Measurements from ENCODE around the gene DPYD. TPM values are rescaled to one million over a fixed set of nuclear protein-coding genes. Genes with fewer than 3 reads are reported as not detected.

The DPYD gene
- total RNA-seq, 1 donor from 2014 or later = 12.6 TPM

- intact Hi-C loops (cut with micrococcal nuclease) = no loop called here
- Mint-ChIP-seq H3K4me1 (peaks cover 18% of the 10 kb centered on the region), H3K27me3 (no peaks in the 10 kb centered on the region), H3K4me3 (no peak overlapping the region), H3K27ac (no peak overlapping the region), H3K36me3 (ENCODE audit: low read depth) (no peaks in the 10 kb centered on the region), H3K9me3 (no peaks in the 10 kb centered on the region)
- DNase-seq (no peak), ATAC-seq (ENCODE audit: low read depth) (no peak)
- TF ChIP-seq, protein P1, sequence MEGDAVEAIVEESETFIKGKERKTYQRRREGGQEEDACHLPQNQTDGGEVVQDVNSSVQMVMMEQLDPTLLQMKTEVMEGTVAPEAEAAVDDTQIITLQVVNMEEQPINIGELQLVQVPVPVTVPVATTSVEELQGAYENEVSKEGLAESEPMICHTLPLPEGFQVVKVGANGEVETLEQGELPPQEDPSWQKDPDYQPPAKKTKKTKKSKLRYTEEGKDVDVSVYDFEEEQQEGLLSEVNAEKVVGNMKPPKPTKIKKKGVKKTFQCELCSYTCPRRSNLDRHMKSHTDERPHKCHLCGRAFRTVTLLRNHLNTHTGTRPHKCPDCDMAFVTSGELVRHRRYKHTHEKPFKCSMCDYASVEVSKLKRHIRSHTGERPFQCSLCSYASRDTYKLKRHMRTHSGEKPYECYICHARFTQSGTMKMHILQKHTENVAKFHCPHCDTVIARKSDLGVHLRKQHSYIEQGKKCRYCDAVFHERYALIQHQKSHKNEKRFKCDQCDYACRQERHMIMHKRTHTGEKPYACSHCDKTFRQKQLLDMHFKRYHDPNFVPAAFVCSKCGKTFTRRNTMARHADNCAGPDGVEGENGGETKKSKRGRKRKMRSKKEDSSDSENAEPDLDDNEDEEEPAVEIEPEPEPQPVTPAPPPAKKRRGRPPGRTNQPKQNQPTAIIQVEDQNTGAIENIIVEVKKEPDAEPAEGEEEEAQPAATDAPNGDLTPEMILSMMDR (IDR thresholded peaks at IDR 0.05) = no peak
- ChIA-PET CTCF (no interaction called here), POLR2A (no interaction called here)
These were observed 133.6 kb downstream of the DPYD start for GRCh38 chr1:97787231-97787630.

GRCh38 chr1:97784661-97785060, 136.2 kb downstream of the DPYD start:
- no peak for DNase-seq
- intact Hi-C loops (cut with micrococcal nuclease) = no loop called here
- no peak for ATAC-seq (ENCODE audit: low read depth)
- ChIA-PET POLR2A (no interaction called here), CTCF (no interaction called here)
- Mint-ChIP-seq H3K36me3 (ENCODE audit: low read depth) (no peaks in the 10 kb centered on the region), H3K27me3 (no peaks in the 10 kb centered on the region), H3K4me3 (no peak overlapping the region), H3K9me3 (no peaks in the 10 kb centered on the region), H3K27ac (no peak overlapping the region), H3K4me1 (peaks cover 19% of the 10 kb centered on the region)
- TF ChIP-seq, protein P1 (IDR thresholded peaks at IDR 0.05) = no peak

GRCh38 chr1:97783751-97784150, 137.1 kb downstream of the DPYD start:
- TF ChIP-seq, protein P1 (IDR thresholded peaks at IDR 0.05) = no peak
- no peaks in the 10 kb centered on the region for H3K36me3 Mint-ChIP-seq (ENCODE audit: low read depth)
- ChIA-PET POLR2A (no interaction called here), CTCF (no interaction called here)
- no peaks in the 10 kb centered on the region for H3K27me3 Mint-ChIP-seq
- H3K27ac Mint-ChIP-seq = no peak overlapping the region
- H3K4me3 Mint-ChIP-seq = no peak overlapping the region
- peaks cover 19% of the 10 kb centered on the region for H3K4me1 Mint-ChIP-seq
- ATAC-seq (ENCODE audit: low read depth) (no peak), DNase-seq (no peak)
- H3K9me3 Mint-ChIP-seq = no peaks in the 10 kb centered on the region
- intact Hi-C loops (cut with micrococcal nuclease) = no loop called here

DNA sequence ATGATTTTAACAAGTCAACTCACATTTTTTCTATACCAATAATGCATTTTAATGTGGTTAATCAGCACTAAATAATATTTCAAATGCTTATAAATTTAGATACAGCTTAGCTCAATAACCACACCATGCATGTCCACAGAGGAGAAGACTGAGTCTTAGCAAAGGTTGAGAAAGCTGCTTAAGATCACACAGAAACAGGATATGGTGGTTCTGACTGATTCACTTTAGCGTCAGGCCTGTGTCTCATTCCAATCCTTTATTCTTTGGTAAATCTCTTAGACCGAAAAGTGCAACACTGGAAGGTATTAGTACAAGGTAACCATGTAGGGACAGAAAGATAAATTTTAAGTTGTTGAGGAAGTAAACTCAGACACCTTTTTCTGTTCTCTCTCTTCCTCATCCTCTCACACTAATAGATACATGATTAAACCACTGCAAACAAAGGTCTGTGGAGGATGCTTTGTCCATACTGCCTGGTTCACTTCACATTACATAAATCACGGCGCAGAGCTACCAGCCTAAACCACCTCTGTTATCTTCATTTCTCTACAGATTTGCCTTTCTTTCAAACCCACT, 139.0 kb downstream of the DPYD start:
- POLR2A ChIA-PET = no interaction called here
- ATAC-seq (ENCODE audit: low read depth) = no peak
- H3K27ac Mint-ChIP-seq = no peak overlapping the region

GRCh38 chr1:97780884-97781283, 139.9 kb downstream of the DPYD start:
- Mint-ChIP-seq H3K9me3 (no peaks in the 10 kb centered on the region), H3K27ac (no peak overlapping the region), H3K4me1 (peaks cover 18% of the 10 kb centered on the region), H3K36me3 (ENCODE audit: low read depth) (peaks cover 2% of the 10 kb centered on the region), H3K4me3 (no peak overlapping the region), H3K27me3 (no peaks in the 10 kb centered on the region)
- ChIA-PET CTCF (no interaction called here), POLR2A (no interaction called here)
- intact Hi-C loops (cut with micrococcal nuclease) = no loop called here
- TF ChIP-seq, protein P1 (IDR thresholded peaks at IDR 0.05) = no peak
- DNase-seq = no peak
- ATAC-seq (ENCODE audit: low read depth) = no peak

More for the DNA sequence above, 139.0 kb downstream of the DPYD start:
- CTCF ChIA-PET = no interaction called here
- Mint-ChIP-seq H3K4me1 (peaks cover 18% of the 10 kb centered on the region), H3K27me3 (no peaks in the 10 kb centered on the region), H3K4me3 (no peak overlapping the region), H3K9me3 (no peaks in the 10 kb centered on the region), H3K36me3 (ENCODE audit: low read depth) (no peaks in the 10 kb centered on the region)
- TF ChIP-seq, protein P1 (IDR thresholded peaks at IDR 0.05) = no peak
- DNase-seq = no peak
- intact Hi-C loops (cut with micrococcal nuclease) = no loop called here

Data from activated B cell treated with CpG ODN at 0.5 μM for 24 hours (primary cell).